Spinal cord (tissue), 10 donors: ENCODE results near the gene SNX15. TPM values are rescaled to one million over a fixed set of nuclear protein-coding genes. Genes with fewer than 3 reads are reported as not detected.
"Not testable (repeated sequence)": the region's sequence is repeated elsewhere in the genome, so short reads cannot be mapped to it uniquely, and the experiment has no call there.

ENCODE experiments used
- DNase-seq, 6 donors: peaks; one replicate each; pipeline versions ENCODE4 v3.0.0 to v3.0.0-alpha.2; 2013 to 2015; ENCODE audit warnings: low spot score in 6 of 6, low read depth in 4 of 6
- H3K27ac ChIP-seq: one replicate; pipeline ENCODE4 v1.5.1; 2013; ENCODE audit warnings: low read depth, low read length, control low read depth
- H3K27me3 ChIP-seq: one replicate; pipeline ENCODE4 v1.6.1; 2013; ENCODE audit warnings: low read length; ENCODE audit not compliant: control insufficient read depth, insufficient read depth
- H3K36me3 ChIP-seq: one replicate; pipeline ENCODE4 v1.6.1; 2013; ENCODE audit warnings: low read length; ENCODE audit not compliant: control insufficient read depth, insufficient read depth
- H3K4me1 ChIP-seq: one replicate; pipeline ENCODE4 v1.6.1; 2013; ENCODE audit warnings: low read length; ENCODE audit not compliant: control insufficient read depth, insufficient read depth
- H3K4me3 ChIP-seq: one replicate; pipeline ENCODE4 v1.5.1; 2013; ENCODE audit warnings: low read depth, low read length, control low read depth
- H3K9me3 ChIP-seq: one replicate; pipeline ENCODE4 v1.6.1; 2013; ENCODE audit warnings: low read length; ENCODE audit not compliant: control insufficient read depth, insufficient read depth
- WGBS: methylation state at CpG from one replicate; pipeline ENCODE4 v1.1.5; 2013; ENCODE audit warnings: missing lambda C conversion rate; ENCODE audit not compliant: insufficient coverage; 5-methylcytosine and 5-hydroxymethylcytosine counted together
- long read RNA-seq, 4 donors: transcript quantifications; one replicate each; lab custom pipeline, GENCODE V29; 2026
- polyA plus RNA-seq, 2 donors: library from polyadenylated mRNA; unstranded; fragments of 120-200 nt; gene quantifications; one replicate each; pipeline ENCODE4 v1.2.1, GENCODE V29; 2013; ENCODE audit not compliant: insufficient read length in 2 of 2
- total RNA-seq, 2 donors: library from RNA; depleted of rRNA in 1 of 2; stranded (reverse); fragments of 120-200 nt in 1 of 2; fragments of >200 nt in 1 of 2; gene quantifications; one replicate each; pipeline versions ENCODE4 v1.2.3 to v1.2.4, GENCODE V29; 2013 to 2014
- donor health status: healthy.

The SNX15 gene
- total RNA-seq: 10 to 100 TPM; 14.4 to 25.7 TPM
- 10 to 100 TPM; 30.6 to 32.4 TPM for polyA plus RNA-seq
- long read RNA-seq, donor 1, transcript SNX15-202 (8 exons, 1,939 nt): major isoform, 12 of 12 reads
- long read RNA-seq, donor 1, partial matches to known transcripts: 0 of 12 reads
- long read RNA-seq, donor 1, other reads (novel, unspliced or antisense): 0 of 12 reads
- long read RNA-seq, donor 2, partial matches to known transcripts: 0 of 3 reads
- long read RNA-seq, donor 2, other reads (novel, unspliced or antisense): 0 of 3 reads
- long read RNA-seq, donor 3, transcript SNX15-202 (8 exons, 1,939 nt): major isoform, 5 of 5 reads
- long read RNA-seq, donor 3, partial matches to known transcripts: 0 of 5 reads
- long read RNA-seq, donor 3, other reads (novel, unspliced or antisense): 0 of 5 reads
- long read RNA-seq, donor 4, transcript SNX15-202 (8 exons, 1,939 nt): major isoform, 9 of 21 reads
- long read RNA-seq, donor 4, partial matches to known transcripts: 12 of 21 reads
- long read RNA-seq, donor 4, other reads (novel, unspliced or antisense): 0 of 21 reads

- 0% methylated on average over 31 of the region's 51 CpGs for WGBS
- Histone ChIP-seq H3K4me1 (peaks cover 5% of the 10 kb centered on the region), H3K36me3 (peaks cover 16% of the 10 kb centered on the region), H3K27me3 (no peaks in the 10 kb centered on the region), H3K4me3 (peak within 1 kb of the TSS; percentile 76), H3K27ac (peak within 1 kb of the TSS; percentile 94), H3K9me3 (no peaks in the 10 kb centered on the region)
- DNase-seq: peak; percentile 94 to 99 (median 96)
Observed at GRCh38 chr11:65027213-65028067, at the start of gene SNX15. Gene SNX15 (plus strand): TSS chr11:65027439. CDS start chr11:65027538, 99 bp downstream.

GRCh38 chr11:64983339-64983738, 43.9 kb upstream of the SNX15 start:
- H3K27ac ChIP-seq, H3K9me3 ChIP-seq, H3K4me1 ChIP-seq, H3K4me3 ChIP-seq, DNase-seq, H3K27me3 ChIP-seq, H3K36me3 ChIP-seq: not testable (repeated sequence)
- no CpG with 5 or more reads among the region's 5 CpGs for WGBS

- 88% methylated on average over 4 of the region's 6 CpGs for WGBS
Observed at GRCh38 chr11:64987998-64988854, 39.0 kb upstream of the SNX15 start.

GRCh38 chr11:64989416-64989815, 37.8 kb upstream of the SNX15 start:
- Histone ChIP-seq H3K27ac (no peak overlapping the region), H3K4me1 (peaks cover 17% of the 10 kb centered on the region), H3K27me3 (no peaks in the 10 kb centered on the region), H3K4me3 (no peak overlapping the region), H3K36me3 (no peaks in the 10 kb centered on the region), H3K9me3 (no peaks in the 10 kb centered on the region)
- DNase-seq: no peak
- 81% methylated on average over 13 of the region's 13 CpGs for WGBS

More at GRCh38 chr11:64987998-64988854, 39.0 kb upstream of the SNX15 start:
- Histone ChIP-seq H3K27me3 (no peaks in the 10 kb centered on the region), H3K36me3 (no peaks in the 10 kb centered on the region), H3K9me3 (no peaks in the 10 kb centered on the region), H3K27ac (no peak overlapping the region), H3K4me3 (no peak overlapping the region), H3K4me1 (peaks cover 17% of the 10 kb centered on the region)
- DNase-seq: no peak

- Histone ChIP-seq H3K27me3 (no peaks in the 10 kb centered on the region), H3K4me1 (peaks cover 17% of the 10 kb centered on the region), H3K9me3 (no peaks in the 10 kb centered on the region), H3K36me3 (no peaks in the 10 kb centered on the region), H3K4me3 (no peak overlapping the region), H3K27ac (peak overlapping the region; percentile 50)
- 34% methylated on average over 8 of the region's 15 CpGs for WGBS
- peak in 1 of 6 donors; percentile 34 for DNase-seq
Observed at GRCh38 chr11:64990222-64990923, 36.9 kb upstream of the SNX15 start.

- no peaks in the 10 kb centered on the region for H3K27me3 ChIP-seq
- no peaks in the 10 kb centered on the region for H3K36me3 ChIP-seq
- no peak overlapping the region for H3K27ac ChIP-seq
- no peaks in the 10 kb centered on the region for H3K9me3 ChIP-seq
- no peak for DNase-seq
- peaks cover 23% of the 10 kb centered on the region for H3K4me1 ChIP-seq
- H3K4me3 ChIP-seq: no peak overlapping the region
- 89% methylated on average over 7 of the region's 7 CpGs for WGBS
Observed at GRCh38 chr11:64994318-64994717, 32.9 kb upstream of the SNX15 start.

GRCh38 chr11:64996327-64996709, 30.9 kb upstream of the SNX15 start:
- no peak overlapping the region for H3K4me3 ChIP-seq
- WGBS: 66% methylated on average over 5 of the region's 11 CpGs

GRCh38 chr11:64996710-64997380, 30.4 kb upstream of the SNX15 start, which contains the start of gene BATF2:
Gene BATF2 (minus strand): TSS chr11:64996971. CDS start chr11:64996914, 57 bp downstream.
- Histone ChIP-seq H3K27me3 (no peaks in the 10 kb centered on the region), H3K4me3 (no peak within 1 kb of the TSS), H3K4me1 (peaks cover 10% of the 10 kb centered on the region), H3K27ac (no peak within 1 kb of the TSS), H3K9me3 (no peaks in the 10 kb centered on the region), H3K36me3 (no peaks in the 10 kb centered on the region)
- WGBS: 20% methylated on average over 9 of the region's 9 CpGs
- DNase-seq: peak in 2 of 6 donors; percentile 10 to 66

More at GRCh38 chr11:64996327-64996709, 30.9 kb upstream of the SNX15 start:
- peaks cover 10% of the 10 kb centered on the region for H3K4me1 ChIP-seq
- H3K36me3 ChIP-seq: no peaks in the 10 kb centered on the region
- no peak overlapping the region for H3K27ac ChIP-seq
- no peaks in the 10 kb centered on the region for H3K9me3 ChIP-seq
- DNase-seq: no peak
- no peaks in the 10 kb centered on the region for H3K27me3 ChIP-seq
